Esophagus squamous epithelium (tissue), 4 donors: ENCODE results near the gene ADAP1.

Experiments
- CTCF ChIP-seq, 6 experiments: fragments of 450-650 bp in 4 of 6; fragments of 200-600 bp in 2 of 6; sonication (generic) in 2 of 6; IDR thresholded peaks; one replicate each; pipeline ENCODE4 v1.5.1; 2016 to 2019; ENCODE audit warnings: antibody characterized with exemption in 6 of 6, mild to moderate bottlenecking in 4 of 6, moderate library complexity in 4 of 6
- POLR2A ChIP-seq, 4 donors: fragments of 450-650 bp; IDR thresholded peaks; one replicate each; pipeline ENCODE4 v1.6.1; 2017; ENCODE audit warnings: antibody characterized with exemption in 4 of 4, mild to moderate bottlenecking in 4 of 4, moderate library complexity in 3 of 4

DNA sequence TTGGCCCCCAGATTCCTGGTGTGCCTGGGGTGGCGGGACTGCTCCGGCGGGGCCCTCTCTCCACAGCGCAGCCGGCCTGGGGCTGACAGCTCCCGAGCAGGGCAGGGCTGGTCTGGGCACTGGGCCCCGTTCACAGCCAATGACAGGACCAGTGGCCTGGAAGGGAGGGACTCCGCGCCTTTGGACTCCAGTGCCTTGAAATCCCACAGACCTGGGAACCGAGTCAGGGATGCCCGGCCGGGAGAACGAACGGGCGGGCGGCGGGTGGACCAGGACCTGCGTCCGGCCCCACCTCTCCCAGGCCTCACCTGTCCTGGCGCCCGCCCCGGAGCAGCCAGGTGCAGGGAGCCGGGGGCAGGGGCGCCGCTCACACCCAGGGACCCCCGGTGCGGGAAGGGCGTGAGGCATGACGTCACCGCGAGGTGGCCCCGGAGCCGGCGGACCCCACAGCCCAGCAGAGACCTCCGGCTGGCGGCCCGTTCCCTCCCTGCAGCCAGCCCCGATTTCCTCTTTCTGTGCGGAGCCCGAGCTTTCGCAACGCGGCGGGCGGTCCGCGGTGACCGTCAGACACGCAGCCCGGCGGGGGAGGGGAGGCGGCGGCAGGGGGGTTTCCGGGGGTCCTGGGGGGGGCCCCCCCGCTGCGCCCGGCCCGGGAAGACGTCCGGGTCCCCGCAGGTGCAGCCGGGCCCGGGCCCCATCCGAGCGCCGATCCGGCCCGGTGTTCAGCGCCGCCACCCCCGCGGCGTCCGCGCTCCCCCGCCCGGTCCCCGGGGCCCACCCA is 743 bp downstream of the ADAP1 start:
- TF ChIP-seq POLR2A (IDR thresholded peaks at IDR 0.05) = peak in 1 of 4 donors; percentile 8
- TF ChIP-seq CTCF (IDR thresholded peaks at IDR 0.05) = no peak
